Natural killer cell (primary cell): Measurements from ENCODE around the gene PERM1. TPM values are rescaled to one million over a fixed set of nuclear protein-coding genes. Genes with fewer than 3 reads are reported as not detected.

Experiments used
- ATAC-seq, 3 donors: fragments of 150-1000 bp in 2 of 3; fragments of 200-7000 bp in 1 of 3; cut with Tn5 transposase; 1 replicate in 1 of 3; 2 replicates in 2 of 3; pipeline ENCODE4 v1.10.0; 2021; ENCODE audit warnings: mild to moderate bottlenecking in 2 of 3, moderate library complexity in 2 of 3
- DNase-seq, 2 donors: peaks; one replicate each; pipeline versions ENCODE4 v3.0.0 to v3.0.0-alpha.2; 2013 to 2021; ENCODE audit warnings: mixed read lengths in 1 of 2
- H3K27ac ChIP-seq: one replicate; pipeline ENCODE4 v1.5.1; 2013; ENCODE audit warnings: mild to moderate bottlenecking, low read length
- H3K27me3 ChIP-seq: one replicate; pipeline ENCODE4 v1.6.1; 2013; ENCODE audit warnings: low read length; ENCODE audit not compliant: control insufficient read depth, insufficient read depth
- H3K36me3 ChIP-seq: one replicate; pipeline ENCODE4 v1.6.1; 2013; ENCODE audit warnings: low read length; ENCODE audit not compliant: control insufficient read depth, insufficient read depth
- H3K4me1 ChIP-seq: one replicate; pipeline ENCODE4 v1.6.1; 2013; ENCODE audit warnings: low read length; ENCODE audit not compliant: control insufficient read depth, insufficient read depth
- H3K4me3 ChIP-seq: one replicate; pipeline ENCODE4 v1.5.1; 2013; ENCODE audit warnings: low read length
- H3K9me3 ChIP-seq: one replicate; pipeline ENCODE4 v1.6.1; 2013; ENCODE audit warnings: low read length; ENCODE audit not compliant: control insufficient read depth, insufficient read depth
- H3K27ac Mint-ChIP-seq, 2 donors: one replicate each; pipeline ENCODE4 v1.8.0; 2022; ENCODE audit warnings: mild to moderate bottlenecking in 2 of 2, mixed read lengths in 2 of 2, moderate library complexity in 1 of 2
- H3K27me3 Mint-ChIP-seq, 2 donors: one replicate each; pipeline ENCODE4 v1.8.0; 2022; ENCODE audit warnings: low read depth in 2 of 2, mixed read lengths in 2 of 2
- H3K36me3 Mint-ChIP-seq: one replicate; pipeline ENCODE4 v1.8.0; 2022; ENCODE audit warnings: mixed read lengths
- H3K4me1 Mint-ChIP-seq, 2 donors: one replicate each; pipeline ENCODE4 v1.8.0; 2022; ENCODE audit warnings: mixed read lengths in 2 of 2
- H3K4me3 Mint-ChIP-seq: one replicate; pipeline ENCODE4 v1.8.0; 2022; ENCODE audit warnings: mild to moderate bottlenecking, moderate library complexity, mixed read lengths
- H3K9me3 Mint-ChIP-seq, 2 donors: one replicate each; pipeline ENCODE4 v1.8.0; 2022; ENCODE audit warnings: mixed read lengths in 2 of 2
- WGBS: methylation state at CpG from one replicate; pipeline ENCODE4 v1.1.7; 2013; ENCODE audit warnings: missing lambda C conversion rate; ENCODE audit not compliant: insufficient coverage; 5-methylcytosine and 5-hydroxymethylcytosine counted together
- intact Hi-C: fragments of 100-400 bp; cut with micrococcal nuclease; formaldehyde crosslinking; loops from one replicate; pipeline ENCODE4 v1.14.2; 2022
- total RNA-seq, 4 donors: library from RNA; stranded (reverse); fragments of 120-200 nt in 1 of 4; gene quantifications; one replicate each; pipeline versions ENCODE4 v1.2.3 to v1.2.4, GENCODE V29; 2013 to 2022
- TF ChIP-seq, protein P1 (sequence below): fragments of 200-600 bp; IDR thresholded peaks from one replicate; pipeline ENCODE4 v1.8.0; 2022; ENCODE audit warnings: antibody characterized with exemption

PERM1 gene
- total RNA-seq, 3 donors from 2014 or later (not counting 1 experiment from before 2014, with no cell fraction given): not detected

DNA sequence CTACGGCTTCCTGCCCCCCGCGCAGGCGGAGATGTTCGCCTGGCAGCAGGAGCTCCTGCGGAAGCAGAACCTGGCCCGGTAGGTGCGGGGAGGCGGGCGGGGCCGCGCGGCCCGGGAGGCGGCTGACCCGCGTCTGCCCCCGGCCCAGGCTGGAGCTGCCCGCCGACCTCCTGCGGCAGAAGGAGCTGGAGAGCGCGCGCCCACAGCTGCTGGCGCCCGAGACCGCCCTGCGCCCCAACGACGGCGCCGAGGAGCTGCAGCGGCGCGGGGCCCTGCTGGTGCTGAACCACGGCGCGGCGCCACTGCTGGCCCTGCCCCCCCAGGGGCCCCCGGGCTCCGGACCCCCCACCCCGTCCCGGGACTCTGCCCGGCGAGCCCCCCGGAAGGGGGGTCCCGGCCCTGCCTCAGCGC lies 39.5 kb downstream of the PERM1 start:
- peaks cover 12 to 24% of the 10 kb centered on the region in 2 donors for H3K27me3 Mint-ChIP-seq
- H3K4me3 Mint-ChIP-seq: no peak overlapping the region
- no peaks in the 10 kb centered on the region for H3K36me3 Mint-ChIP-seq
- H3K27me3 ChIP-seq: peaks cover 30% of the 10 kb centered on the region
- WGBS: under 1% methylated on average over 48 of the region's 48 CpGs
- peaks cover 30% of the 10 kb centered on the region for H3K4me1 ChIP-seq
- peaks cover 0 to 12% of the 10 kb centered on the region in 2 donors for H3K4me1 Mint-ChIP-seq
- H3K27ac ChIP-seq: no peak overlapping the region
- H3K9me3 Mint-ChIP-seq: no peaks in the 10 kb centered on the region
- intact Hi-C loops: no loop called here
- TF ChIP-seq, protein P1, sequence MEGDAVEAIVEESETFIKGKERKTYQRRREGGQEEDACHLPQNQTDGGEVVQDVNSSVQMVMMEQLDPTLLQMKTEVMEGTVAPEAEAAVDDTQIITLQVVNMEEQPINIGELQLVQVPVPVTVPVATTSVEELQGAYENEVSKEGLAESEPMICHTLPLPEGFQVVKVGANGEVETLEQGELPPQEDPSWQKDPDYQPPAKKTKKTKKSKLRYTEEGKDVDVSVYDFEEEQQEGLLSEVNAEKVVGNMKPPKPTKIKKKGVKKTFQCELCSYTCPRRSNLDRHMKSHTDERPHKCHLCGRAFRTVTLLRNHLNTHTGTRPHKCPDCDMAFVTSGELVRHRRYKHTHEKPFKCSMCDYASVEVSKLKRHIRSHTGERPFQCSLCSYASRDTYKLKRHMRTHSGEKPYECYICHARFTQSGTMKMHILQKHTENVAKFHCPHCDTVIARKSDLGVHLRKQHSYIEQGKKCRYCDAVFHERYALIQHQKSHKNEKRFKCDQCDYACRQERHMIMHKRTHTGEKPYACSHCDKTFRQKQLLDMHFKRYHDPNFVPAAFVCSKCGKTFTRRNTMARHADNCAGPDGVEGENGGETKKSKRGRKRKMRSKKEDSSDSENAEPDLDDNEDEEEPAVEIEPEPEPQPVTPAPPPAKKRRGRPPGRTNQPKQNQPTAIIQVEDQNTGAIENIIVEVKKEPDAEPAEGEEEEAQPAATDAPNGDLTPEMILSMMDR: no peak
- H3K27ac Mint-ChIP-seq: no peak overlapping the region
- ATAC-seq (peak in 1 of 3 donors; percentile 14), DNase-seq (peak in 1 of 2 donors; percentile 35)
- no peaks in the 10 kb centered on the region for H3K9me3 ChIP-seq
- peaks cover 17% of the 10 kb centered on the region for H3K36me3 ChIP-seq
- no peak overlapping the region for H3K4me3 ChIP-seq

DNA sequence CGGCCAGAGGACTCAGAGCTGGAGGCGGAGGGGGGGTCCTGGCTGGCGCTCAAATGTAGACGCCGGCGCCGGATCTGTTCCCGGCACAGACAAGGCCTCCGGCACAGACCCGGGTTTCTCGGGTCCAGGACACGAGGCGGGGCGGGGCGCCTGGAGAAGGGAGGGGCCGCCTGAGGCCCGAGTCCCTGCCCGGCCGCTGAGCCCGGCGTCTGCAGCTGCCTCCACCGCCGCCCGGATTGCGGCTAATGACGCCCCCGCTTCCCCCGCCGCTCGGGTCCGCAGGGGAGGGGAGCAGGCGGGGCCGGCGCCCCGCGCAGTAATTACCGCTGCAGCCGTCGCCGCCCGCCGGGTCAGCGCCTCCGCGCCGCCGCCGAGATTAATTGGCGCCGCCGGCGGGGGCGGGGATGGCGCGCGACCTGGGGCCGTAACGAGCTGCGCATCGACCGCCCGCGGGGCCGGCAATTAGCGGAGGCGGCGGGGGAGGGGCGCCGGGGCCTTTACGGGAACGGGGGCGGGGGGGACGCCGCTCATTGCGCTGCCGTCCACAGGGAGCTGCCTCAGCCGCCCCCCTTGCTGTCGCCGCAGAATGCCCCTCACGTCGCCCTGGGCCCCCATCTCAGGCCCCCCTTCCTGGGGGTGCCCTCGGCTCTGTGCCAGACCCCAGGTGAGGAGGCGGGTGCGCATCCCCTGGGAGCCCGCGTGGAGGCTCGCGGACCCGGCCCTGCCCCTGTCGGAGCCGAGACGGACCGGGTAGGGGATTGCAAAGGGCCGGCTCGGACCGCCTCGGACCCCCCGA lies 40.1 kb downstream of the PERM1 start:
- WGBS: under 1% methylated on average over 98 of the region's 98 CpGs
- peak in 2 of 3 donors; percentile 23 to 39 for ATAC-seq

DNA sequence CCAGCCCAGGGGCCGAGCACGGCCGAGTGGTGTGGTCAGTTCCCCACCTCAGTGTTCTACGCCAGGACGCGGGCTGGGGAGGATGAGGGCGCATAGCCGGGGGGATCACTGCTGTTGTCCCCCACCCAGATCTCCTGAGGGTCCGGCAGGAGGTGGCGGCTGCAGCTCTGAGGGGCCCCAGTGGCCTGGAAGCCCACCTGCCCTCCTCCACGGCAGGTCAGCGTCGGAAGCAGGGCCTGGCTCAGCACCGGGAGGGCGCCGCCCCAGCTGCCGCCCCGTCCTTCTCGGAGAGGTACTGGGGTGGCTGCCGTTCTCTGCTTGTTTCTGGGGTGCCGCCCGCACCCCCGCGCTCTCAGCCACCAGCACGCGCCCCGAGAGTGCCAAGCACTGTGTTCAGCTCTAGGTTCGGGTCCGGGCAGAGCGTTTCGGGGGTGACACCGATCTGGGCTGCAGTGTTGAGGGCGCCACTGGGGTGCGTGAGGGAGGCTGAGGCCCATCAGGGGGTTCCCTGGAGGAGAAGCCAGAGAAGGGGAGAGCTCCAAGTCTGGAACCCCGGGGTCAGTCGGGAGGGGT lies 40.8 kb downstream of the PERM1 start:
- H3K27me3 Mint-ChIP-seq: peaks cover 12 to 29% of the 10 kb centered on the region in 2 donors
- Histone ChIP-seq H3K36me3 (peaks cover 8% of the 10 kb centered on the region), H3K27ac (no peak overlapping the region), H3K4me1 (peaks cover 30% of the 10 kb centered on the region), H3K4me3 (no peak overlapping the region), H3K9me3 (no peaks in the 10 kb centered on the region), H3K27me3 (peaks cover 30% of the 10 kb centered on the region)
- TF ChIP-seq, protein P1: no peak
- WGBS: 2% methylated on average over 36 of the region's 36 CpGs
- no peaks in the 10 kb centered on the region for H3K9me3 Mint-ChIP-seq
- DNase-seq (peak in 1 of 2 donors; percentile 40), ATAC-seq (peak in 1 of 3 donors; percentile 7)
- intact Hi-C loops: no loop called here
- peaks cover 0 to 12% of the 10 kb centered on the region in 2 donors for H3K4me1 Mint-ChIP-seq
- H3K27ac Mint-ChIP-seq: no peak overlapping the region
- peak overlapping the region; percentile 78 for H3K4me3 Mint-ChIP-seq
- H3K36me3 Mint-ChIP-seq: no peaks in the 10 kb centered on the region

More for the DNA sequence above, 40.1 kb downstream of the PERM1 start:
- no peak overlapping the region for H3K4me3 ChIP-seq
- Mint-ChIP-seq H3K9me3 (no peaks in the 10 kb centered on the region), H3K27ac (no peak overlapping the region), H3K36me3 (no peaks in the 10 kb centered on the region), H3K4me3 (peak overlapping the region; percentile 78), H3K4me1 (peaks cover 0 to 12% of the 10 kb centered on the region in 2 donors), H3K27me3 (peaks cover 12 to 27% of the 10 kb centered on the region in 2 donors)
- TF ChIP-seq, protein P1: no peak
- peak in 1 of 2 donors; percentile 25 for DNase-seq
- intact Hi-C loops: no loop called here
- peaks cover 30% of the 10 kb centered on the region for H3K4me1 ChIP-seq
- peaks cover 12% of the 10 kb centered on the region for H3K36me3 ChIP-seq
- H3K9me3 ChIP-seq: no peaks in the 10 kb centered on the region
- H3K27me3 ChIP-seq: peaks cover 30% of the 10 kb centered on the region
- no peak overlapping the region for H3K27ac ChIP-seq
